ENCODE data around the gene DDAH2. TPM values are rescaled to one million over a fixed set of nuclear protein-coding genes. Genes with fewer than 3 reads are reported as not detected.
A peak's percentile ranks its signal among the peaks of the same experiment; 100 is the strongest.

DDAH2 gene
- polyA plus RNA-seq, 1 donor from 2014 or later: 386 TPM

DNA sequence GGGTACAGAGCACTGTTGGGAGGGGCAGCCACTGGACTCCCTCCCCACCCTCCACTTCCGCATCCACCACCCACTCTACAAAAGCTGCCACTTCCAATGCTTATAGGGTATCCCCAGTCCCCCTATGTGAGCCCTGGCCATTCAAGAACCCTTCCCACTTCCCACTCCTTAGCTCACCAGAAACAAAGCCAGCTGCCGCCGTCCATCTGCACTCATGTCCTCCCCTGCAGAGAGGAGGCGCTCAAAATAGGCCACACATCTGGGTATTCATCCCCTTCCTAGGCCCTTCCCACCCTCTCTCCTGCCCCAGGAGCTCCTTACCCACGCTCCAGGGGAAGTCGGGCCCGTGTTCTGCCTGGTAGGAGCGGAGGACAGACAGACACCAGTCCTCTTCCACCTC, 41.8 kb downstream of the DDAH2 start:
- TF ChIP-seq TAF1 (IDR thresholded peaks at IDR 0.05; ENCODE audit: low read depth) (no peak), POLR2AphosphoS5 (IDR thresholded peaks at IDR 0.05) (no peak), EZH2 (IDR thresholded peaks at IDR 0.05; ENCODE audit: borderline replicate concordance, insufficient read depth, low read length, poor library complexity, severe bottlenecking) (no peak), RAD21 (conservative IDR thresholded peaks at IDR 0.05) (no peak), SMC3 (conservative IDR thresholded peaks at IDR 0.05; ENCODE audit: poor library complexity) (no peak), EP300 (conservative IDR thresholded peaks at IDR 0.05; ENCODE audit: poor library complexity, severe bottlenecking) (no peak)
- TF ChIP-seq, protein P1, sequence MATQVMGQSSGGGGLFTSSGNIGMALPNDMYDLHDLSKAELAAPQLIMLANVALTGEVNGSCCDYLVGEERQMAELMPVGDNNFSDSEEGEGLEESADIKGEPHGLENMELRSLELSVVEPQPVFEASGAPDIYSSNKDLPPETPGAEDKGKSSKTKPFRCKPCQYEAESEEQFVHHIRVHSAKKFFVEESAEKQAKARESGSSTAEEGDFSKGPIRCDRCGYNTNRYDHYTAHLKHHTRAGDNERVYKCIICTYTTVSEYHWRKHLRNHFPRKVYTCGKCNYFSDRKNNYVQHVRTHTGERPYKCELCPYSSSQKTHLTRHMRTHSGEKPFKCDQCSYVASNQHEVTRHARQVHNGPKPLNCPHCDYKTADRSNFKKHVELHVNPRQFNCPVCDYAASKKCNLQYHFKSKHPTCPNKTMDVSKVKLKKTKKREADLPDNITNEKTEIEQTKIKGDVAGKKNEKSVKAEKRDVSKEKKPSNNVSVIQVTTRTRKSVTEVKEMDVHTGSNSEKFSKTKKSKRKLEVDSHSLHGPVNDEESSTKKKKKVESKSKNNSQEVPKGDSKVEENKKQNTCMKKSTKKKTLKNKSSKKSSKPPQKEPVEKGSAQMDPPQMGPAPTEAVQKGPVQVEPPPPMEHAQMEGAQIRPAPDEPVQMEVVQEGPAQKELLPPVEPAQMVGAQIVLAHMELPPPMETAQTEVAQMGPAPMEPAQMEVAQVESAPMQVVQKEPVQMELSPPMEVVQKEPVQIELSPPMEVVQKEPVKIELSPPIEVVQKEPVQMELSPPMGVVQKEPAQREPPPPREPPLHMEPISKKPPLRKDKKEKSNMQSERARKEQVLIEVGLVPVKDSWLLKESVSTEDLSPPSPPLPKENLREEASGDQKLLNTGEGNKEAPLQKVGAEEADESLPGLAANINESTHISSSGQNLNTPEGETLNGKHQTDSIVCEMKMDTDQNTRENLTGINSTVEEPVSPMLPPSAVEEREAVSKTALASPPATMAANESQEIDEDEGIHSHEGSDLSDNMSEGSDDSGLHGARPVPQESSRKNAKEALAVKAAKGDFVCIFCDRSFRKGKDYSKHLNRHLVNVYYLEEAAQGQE (IDR thresholded peaks at IDR 0.05; ENCODE audit: borderline replicate concordance): no peak
- Histone ChIP-seq H3K36me3 (ENCODE audit: insufficient read depth, low read length) (peaks cover 4% of the 10 kb centered on the region), H3K4me3 (ENCODE audit: low read length) (no peak overlapping the region), H3K9me2 (ENCODE audit: insufficient read depth, low read length) (no peaks in the 10 kb centered on the region), H3K9me3 (ENCODE audit: low read length) (no peaks in the 10 kb centered on the region), H3K27ac (ENCODE audit: low read length) (no peak overlapping the region), H3K4me2 (ENCODE audit: low read length) (no peak overlapping the region), H3K79me2 (replicated peaks; ENCODE audit: insufficient read depth, low read length) (no peaks in the 10 kb centered on the region), H4K20me1 (ENCODE audit: insufficient read depth) (no peaks in the 10 kb centered on the region), H2AFZ (ENCODE audit: low read depth, low read length) (no peak overlapping the region), H3F3A (ENCODE audit: insufficient read depth, low read length, poor library complexity, severe bottlenecking) (no peaks in the 10 kb centered on the region), H3K27me3 (ENCODE audit: insufficient read depth, low read depth, low read length) (no peaks in the 10 kb centered on the region), H3K9ac (ENCODE audit: low read length) (no peak overlapping the region)

DNA sequence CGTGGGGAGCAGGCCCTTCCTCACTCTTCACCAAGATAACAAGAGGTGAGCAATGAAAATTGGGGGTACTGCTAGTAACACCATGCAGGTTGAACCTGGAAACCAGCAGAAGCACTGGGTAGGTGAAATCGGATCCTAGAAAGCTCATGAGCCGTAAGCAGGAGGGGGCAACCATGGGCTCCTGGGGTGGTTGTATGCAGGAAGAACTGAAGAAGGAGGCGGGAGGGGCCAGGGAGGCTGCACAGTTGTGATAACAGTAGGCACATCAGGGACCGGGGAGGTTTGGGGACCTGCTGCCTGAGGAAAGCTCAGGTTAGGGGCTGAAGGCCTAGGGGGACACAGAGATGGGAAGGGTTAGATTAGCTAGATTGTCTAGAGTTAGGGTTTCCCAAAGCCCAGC, 42.6 kb downstream of the DDAH2 start:
- no peaks in the 10 kb centered on the region for H3K27me3 ChIP-seq (ENCODE audit: insufficient read depth, low read depth, low read length)
- H3K79me2 ChIP-seq (replicated peaks; ENCODE audit: insufficient read depth, low read length): no peaks in the 10 kb centered on the region
- H3K27ac ChIP-seq (ENCODE audit: low read length): no peak overlapping the region

DNA sequence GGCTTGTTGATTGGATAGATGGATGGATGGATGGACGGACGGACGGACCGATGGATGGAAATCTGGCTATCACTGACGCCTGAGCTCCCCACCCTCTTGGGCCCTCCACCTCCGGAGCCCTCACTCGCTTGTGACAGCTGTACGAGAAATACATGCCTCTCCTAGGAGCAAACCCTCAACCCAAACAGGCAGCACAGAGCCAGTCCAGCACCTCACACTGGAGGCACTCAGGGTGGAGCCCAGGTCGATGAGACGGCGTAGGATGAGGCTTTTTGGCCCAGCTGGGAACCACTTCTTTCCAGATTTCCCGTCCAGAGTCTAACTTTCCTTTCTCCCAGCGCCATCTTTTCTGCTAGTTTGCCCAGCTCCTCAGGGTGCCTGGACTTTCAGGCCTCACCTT, 45.5 kb downstream of the DDAH2 start:
- TF ChIP-seq, protein P1 (IDR thresholded peaks at IDR 0.05; ENCODE audit: borderline replicate concordance): no peak
- TF ChIP-seq MXI1 (conservative IDR thresholded peaks at IDR 0.05; ENCODE audit: poor library complexity, severe bottlenecking) (no peak), RAD21 (conservative IDR thresholded peaks at IDR 0.05) (no peak), SMC3 (conservative IDR thresholded peaks at IDR 0.05; ENCODE audit: poor library complexity) (no peak), EZH2 (IDR thresholded peaks at IDR 0.05; ENCODE audit: borderline replicate concordance, insufficient read depth, low read length, poor library complexity, severe bottlenecking) (no peak), POLR2AphosphoS5 (IDR thresholded peaks at IDR 0.05) (no peak), TAF1 (IDR thresholded peaks at IDR 0.05; ENCODE audit: low read depth) (no peak), EP300 (conservative IDR thresholded peaks at IDR 0.05; ENCODE audit: poor library complexity, severe bottlenecking) (no peak)
- TF ChIP-seq, protein P2, sequence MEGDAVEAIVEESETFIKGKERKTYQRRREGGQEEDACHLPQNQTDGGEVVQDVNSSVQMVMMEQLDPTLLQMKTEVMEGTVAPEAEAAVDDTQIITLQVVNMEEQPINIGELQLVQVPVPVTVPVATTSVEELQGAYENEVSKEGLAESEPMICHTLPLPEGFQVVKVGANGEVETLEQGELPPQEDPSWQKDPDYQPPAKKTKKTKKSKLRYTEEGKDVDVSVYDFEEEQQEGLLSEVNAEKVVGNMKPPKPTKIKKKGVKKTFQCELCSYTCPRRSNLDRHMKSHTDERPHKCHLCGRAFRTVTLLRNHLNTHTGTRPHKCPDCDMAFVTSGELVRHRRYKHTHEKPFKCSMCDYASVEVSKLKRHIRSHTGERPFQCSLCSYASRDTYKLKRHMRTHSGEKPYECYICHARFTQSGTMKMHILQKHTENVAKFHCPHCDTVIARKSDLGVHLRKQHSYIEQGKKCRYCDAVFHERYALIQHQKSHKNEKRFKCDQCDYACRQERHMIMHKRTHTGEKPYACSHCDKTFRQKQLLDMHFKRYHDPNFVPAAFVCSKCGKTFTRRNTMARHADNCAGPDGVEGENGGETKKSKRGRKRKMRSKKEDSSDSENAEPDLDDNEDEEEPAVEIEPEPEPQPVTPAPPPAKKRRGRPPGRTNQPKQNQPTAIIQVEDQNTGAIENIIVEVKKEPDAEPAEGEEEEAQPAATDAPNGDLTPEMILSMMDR (IDR thresholded peaks at IDR 0.05; ENCODE audit: poor library complexity, severe bottlenecking): no peak
- no peaks in the 10 kb centered on the region for H3F3A ChIP-seq (ENCODE audit: insufficient read depth, low read length, poor library complexity, severe bottlenecking)
- no peak overlapping the region for H2AFZ ChIP-seq (ENCODE audit: low read depth, low read length)
- peak overlapping the region; percentile 53 for H3K27ac ChIP-seq (ENCODE audit: low read length)
- no peaks in the 10 kb centered on the region for H4K20me1 ChIP-seq (ENCODE audit: insufficient read depth)
- H3K79me2 ChIP-seq (replicated peaks; ENCODE audit: insufficient read depth, low read length): no peaks in the 10 kb centered on the region
- H3K4me2 ChIP-seq (ENCODE audit: low read length): no peak overlapping the region
- H3K4me3 ChIP-seq (ENCODE audit: low read length): peak overlapping the region; percentile 34
- peaks cover 4% of the 10 kb centered on the region for H3K36me3 ChIP-seq (ENCODE audit: insufficient read depth, low read length)
- peak overlapping the region; percentile 46 for H3K9ac ChIP-seq (ENCODE audit: low read length)
- H3K9me2 ChIP-seq (ENCODE audit: insufficient read depth, low read length): no peaks in the 10 kb centered on the region
- no peaks in the 10 kb centered on the region for H3K9me3 ChIP-seq (ENCODE audit: low read length)
- no peaks in the 10 kb centered on the region for H3K27me3 ChIP-seq (ENCODE audit: insufficient read depth, low read depth, low read length)

More for the DNA sequence above, 42.6 kb downstream of the DDAH2 start:
- Histone ChIP-seq H2AFZ (ENCODE audit: low read depth, low read length) (no peak overlapping the region), H3K4me3 (ENCODE audit: low read length) (no peak overlapping the region), H3K9me3 (ENCODE audit: low read length) (no peaks in the 10 kb centered on the region), H3K4me2 (ENCODE audit: low read length) (no peak overlapping the region), H4K20me1 (ENCODE audit: insufficient read depth) (no peaks in the 10 kb centered on the region), H3K36me3 (ENCODE audit: insufficient read depth, low read length) (peaks cover 4% of the 10 kb centered on the region), H3F3A (ENCODE audit: insufficient read depth, low read length, poor library complexity, severe bottlenecking) (no peaks in the 10 kb centered on the region), H3K9ac (ENCODE audit: low read length) (no peak overlapping the region), H3K9me2 (ENCODE audit: insufficient read depth, low read length) (no peaks in the 10 kb centered on the region)
- TF ChIP-seq POLR2AphosphoS5 (IDR thresholded peaks at IDR 0.05): no peak
